Lung (tissue), 12 donors: Measurements from ENCODE around the gene KIFC3. TPM values are rescaled to one million over a fixed set of nuclear protein-coding genes. Genes with fewer than 3 reads are reported as not detected.

Experiments
- ATAC-seq: fragments of 200-7000 bp; cut with Tn5 transposase; one replicate; pipeline ENCODE4 v1.9.1; 2020; ENCODE audit warnings: moderate number of reproducible peaks; ENCODE audit not compliant: insufficient read depth, low FRiP score
- DNase-seq, 3 donors: peaks; one replicate each; pipeline ENCODE4 v3.0.0-alpha.2; 2013 to 2017
- H3K27ac ChIP-seq, 2 donors: one replicate each; pipeline ENCODE4 v1.5.1; 2013; ENCODE audit warnings: mild to moderate bottlenecking in 2 of 2, moderate library complexity in 2 of 2, control low read depth in 1 of 2, inconsistent platforms in 1 of 2, low read depth in 1 of 2, low read length in 1 of 2
- H3K27me3 ChIP-seq, 3 donors: one replicate each; pipeline ENCODE4 v1.5.1; 2013; ENCODE audit warnings: low read length in 2 of 3; ENCODE audit not compliant: control insufficient read depth in 3 of 3, insufficient read depth in 3 of 3
- H3K36me3 ChIP-seq, 4 donors: one replicate each; pipeline ENCODE4 v1.5.1; 2013; ENCODE audit warnings: low read length in 4 of 4, mild to moderate bottlenecking in 1 of 4, moderate library complexity in 1 of 4; ENCODE audit not compliant: control insufficient read depth in 4 of 4, insufficient read depth in 4 of 4
- H3K4me1 ChIP-seq, 5 donors: one replicate each; pipeline ENCODE4 v1.5.1; 2013; ENCODE audit warnings: low read length in 5 of 5, mild to moderate bottlenecking in 2 of 5, moderate library complexity in 1 of 5; ENCODE audit not compliant: control insufficient read depth in 5 of 5, insufficient read depth in 5 of 5
- H3K4me3 ChIP-seq: one replicate; pipeline ENCODE4 v1.5.1; 2013; ENCODE audit warnings: mild to moderate bottlenecking, control low read depth, moderate library complexity
- H3K9ac ChIP-seq, 2 donors: one replicate each; pipeline ENCODE4 v1.5.1; 2013; ENCODE audit warnings: low read length in 2 of 2, control low read depth in 1 of 2; ENCODE audit not compliant: insufficient read depth in 1 of 2
- H3K9me3 ChIP-seq, 4 donors: one replicate each; pipeline ENCODE4 v1.5.1; 2013; ENCODE audit warnings: low read length in 3 of 4, mild to moderate bottlenecking in 1 of 4, moderate library complexity in 1 of 4; ENCODE audit not compliant: control insufficient read depth in 4 of 4, insufficient read depth in 3 of 4
- CTCF ChIP-seq: IDR thresholded peaks from 2 replicates; pipeline ENCODE4 v1.5.1; 2012; ENCODE audit warnings: mild to moderate bottlenecking; ENCODE audit errors: control extremely low read depth, extremely low read depth
- WGBS, 2 donors: extraction: QIAGEN DNeasy Blood & Tissue Kit; methylation state at CpG; one replicate each; pipeline ENCODE4 v1.1.7; 2013; 5-methylcytosine and 5-hydroxymethylcytosine counted together
- polyA plus RNA-seq, 2 donors: library from polyadenylated mRNA; stranded (reverse); fragments of 200-250 nt; gene quantifications; one replicate each; pipeline ENCODE4 v1.2.1, GENCODE V29; 2013
- total RNA-seq, 2 donors: library from RNA; depleted of rRNA in 1 of 2; stranded (reverse); fragments of >200 nt in 1 of 2; gene quantifications; one replicate each; pipeline ENCODE4 v1.2.1, GENCODE V29; 2014 to 2021
- donor health status: control.
- donor health status: control.
- donor health status: Bipolar disorder and iron deficiency.
- donor health status: healthy.
- donor health status: DM: yes; HTN: yes; CAD: no.

Gene KIFC3
- total and polyA plus RNA-seq, 4 donors = 65.9 to 137 (median 89.5) TPM

- ATAC-seq (no peak), DNase-seq (no peak)
- 85 to 86% methylated on average over 5 to 7 of the region's 7 CpGs for WGBS, 2 donors
- H3K4me3 ChIP-seq = no peak overlapping the region
- peaks cover 0 to 63% (median 17%) of the 10 kb centered on the region in 4 donors for H3K36me3 ChIP-seq
- H3K27ac ChIP-seq = no peak overlapping the region
- TF ChIP-seq CTCF = no peak
- H3K4me1 ChIP-seq = peaks cover 0 to 4% (median 0%) of the 10 kb centered on the region in 5 donors
- H3K27me3 ChIP-seq = no peaks in the 10 kb centered on the region
- H3K9me3 ChIP-seq = no peaks in the 10 kb centered on the region
- no peak overlapping the region for H3K9ac ChIP-seq
Measured at GRCh38 chr16:57759131-57759530, 43.2 kb downstream of the KIFC3 start.

GRCh38 chr16:57758331-57759117 lies 43.8 kb downstream of the KIFC3 start:
- H3K4me3 ChIP-seq = no peak overlapping the region
- TF ChIP-seq CTCF = no peak
- H3K9me3 ChIP-seq = no peaks in the 10 kb centered on the region
- H3K9ac ChIP-seq = no peak overlapping the region
- peaks cover 0 to 4% (median 0%) of the 10 kb centered on the region in 5 donors for H3K4me1 ChIP-seq
- peaks cover 0 to 66% (median 16%) of the 10 kb centered on the region in 4 donors for H3K36me3 ChIP-seq
- no peaks in the 10 kb centered on the region for H3K27me3 ChIP-seq
- peak in 1 of 3 donors; percentile 8 for DNase-seq
- 81 to 85% methylated on average over 28 to 33 of the region's 33 CpGs for WGBS, 2 donors
- ATAC-seq = no peak
- peak overlapping the region in 1 of 2 donors; percentile 14 for H3K27ac ChIP-seq

DNA sequence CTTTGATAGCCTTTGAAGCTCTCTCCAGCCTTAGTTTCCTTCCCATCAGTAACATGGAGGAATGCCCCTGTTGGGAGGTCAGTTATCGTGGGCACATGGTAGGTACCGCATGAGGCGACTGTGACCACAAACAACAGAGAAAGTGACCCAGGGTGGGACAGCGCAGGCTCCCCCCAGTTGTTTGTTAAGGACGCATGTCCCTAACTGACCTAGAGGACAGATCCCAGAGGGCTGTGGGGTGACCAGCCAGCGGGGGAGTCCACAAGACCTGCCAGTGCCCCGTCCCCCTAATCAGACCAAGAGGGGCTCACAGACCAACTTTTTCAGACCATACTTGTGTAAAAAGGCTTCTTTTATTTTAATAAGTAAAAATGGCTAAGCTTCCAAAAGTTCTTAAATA lies 44.4 kb downstream of the KIFC3 start:
- Histone ChIP-seq H3K9me3 (no peaks in the 10 kb centered on the region), H3K36me3 (peaks cover 0 to 65% (median 16%) of the 10 kb centered on the region in 4 donors), H3K27me3 (no peaks in the 10 kb centered on the region), H3K9ac (no peak overlapping the region), H3K4me1 (peaks cover 0 to 4% (median 0%) of the 10 kb centered on the region in 5 donors), H3K27ac (no peak overlapping the region), H3K4me3 (no peak overlapping the region)
- WGBS, 2 donors = 93 to 96% methylated on average over 7 of the region's 7 CpGs
- DNase-seq = no peak
- no peak for ATAC-seq
- TF ChIP-seq CTCF = no peak
